Activated CD8-positive, alpha-beta memory T cell treated with anti-CD3 and anti-CD28 coated beads, Interleukin-2, amount 50 U/mL, for 48 hours (primary cell): ENCODE measurements around the gene NUP93.
"Not testable (repeated sequence)": the region's sequence is repeated elsewhere in the genome, so short reads cannot be mapped to it uniquely, and the experiment has no call there.

Experiments used
- DNase-seq: peaks from one replicate; pipeline ENCODE4 v3.0.0-alpha.2; 2020

Gene NUP93

DNA sequence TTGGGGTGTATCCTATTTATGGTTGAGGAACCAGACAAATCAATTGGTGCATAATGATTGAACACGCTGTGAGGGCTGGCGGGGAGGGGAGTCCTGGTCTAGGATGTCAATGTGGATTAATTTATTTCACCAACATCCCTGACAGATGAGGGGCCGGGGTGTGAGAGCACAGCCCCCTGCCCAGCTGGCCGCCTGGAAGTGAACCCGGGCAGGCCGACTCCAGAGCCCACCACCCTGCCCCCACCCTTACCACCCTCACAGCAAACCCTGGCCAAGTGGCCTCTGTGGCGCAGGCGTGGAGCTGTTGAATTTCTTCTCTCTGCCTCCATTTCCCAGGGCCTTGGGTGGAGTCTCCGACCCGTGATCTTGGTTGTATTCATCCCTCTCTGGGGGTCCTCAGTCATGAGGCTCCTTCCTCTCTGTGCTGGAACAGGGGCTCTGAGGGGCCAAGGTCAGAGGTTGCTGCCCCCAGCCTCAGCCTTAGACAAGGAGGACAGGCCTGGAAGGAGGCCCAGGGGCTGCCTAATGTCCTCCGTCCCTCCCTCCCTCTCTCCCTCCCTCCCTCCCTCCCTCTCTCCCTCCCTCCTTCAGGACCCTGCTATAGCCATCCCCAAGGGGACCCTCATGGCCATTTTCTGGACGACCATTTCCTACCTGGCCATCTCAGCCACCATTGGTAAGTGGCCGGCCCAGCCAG is 147.7 kb downstream of the NUP93 start:
- no peak for DNase-seq

DNA sequence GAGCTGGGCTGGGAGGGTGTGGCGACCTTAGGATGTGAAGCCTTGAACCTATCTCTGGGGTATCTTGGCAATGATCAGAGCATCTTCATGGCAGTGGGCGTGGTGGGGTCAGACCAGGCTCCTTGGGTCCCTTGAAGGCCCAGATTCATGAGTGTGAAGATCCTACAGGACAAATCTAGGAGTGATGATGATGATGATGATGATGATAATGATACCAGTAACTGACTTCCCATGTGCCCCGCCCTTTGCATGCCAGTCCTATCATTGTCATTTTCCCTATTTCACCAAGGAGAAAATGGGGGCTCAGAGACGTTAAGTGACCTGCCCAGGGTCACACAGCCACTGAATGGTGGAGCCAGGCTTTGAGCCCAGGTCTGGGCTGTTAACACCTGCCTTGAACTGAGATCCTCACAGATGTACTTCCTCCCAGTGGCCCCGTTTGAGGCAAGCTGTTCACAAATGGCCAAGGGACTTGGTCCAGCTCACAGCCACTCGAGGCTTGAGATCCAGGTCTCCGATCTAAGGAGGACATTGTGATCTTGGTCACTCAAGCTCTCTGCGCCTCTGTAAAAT is 148.4 kb downstream of the NUP93 start:
- no peak for DNase-seq

DNA sequence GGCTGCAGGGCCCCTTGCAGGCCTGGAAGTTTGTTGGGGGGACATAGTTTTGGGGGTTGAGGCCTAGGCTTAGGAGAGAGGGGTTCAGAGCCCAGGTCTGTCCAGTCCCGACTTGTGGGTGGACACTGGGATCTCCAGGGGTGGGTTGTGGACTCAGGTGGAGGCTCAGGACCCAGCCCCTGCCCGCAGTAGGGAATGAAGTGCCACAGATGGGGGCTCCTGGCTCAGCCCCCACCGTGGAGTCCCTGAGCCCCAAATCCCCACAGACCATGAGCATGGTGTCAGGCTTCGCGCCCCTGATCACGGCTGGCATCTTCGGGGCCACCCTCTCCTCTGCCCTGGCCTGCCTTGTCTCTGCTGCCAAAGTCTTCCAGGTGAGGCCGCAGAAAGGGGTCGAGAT is 149.3 kb downstream of the NUP93 start:
- DNase-seq, result no peak

DNA sequence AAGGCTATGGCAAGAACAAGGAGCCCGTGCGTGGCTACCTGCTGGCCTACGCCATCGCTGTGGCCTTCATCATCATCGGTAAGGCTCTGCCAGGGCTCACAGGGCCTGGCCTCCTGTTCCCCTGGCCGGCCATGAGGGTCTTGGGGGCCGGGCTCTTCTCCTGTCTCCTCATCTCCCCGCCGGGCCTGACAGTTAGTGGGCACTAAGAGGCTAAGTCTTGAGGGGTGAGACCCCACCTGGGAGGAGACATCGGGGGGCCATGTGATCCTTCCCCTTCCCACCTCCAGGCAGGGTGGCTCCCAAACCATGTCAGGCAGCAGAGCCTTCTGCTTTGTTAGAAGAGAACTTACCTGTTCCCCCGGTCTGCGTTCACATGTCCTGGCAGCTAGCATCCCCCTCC is 150.2 kb downstream of the NUP93 start:
- DNase-seq, result no peak

DNA sequence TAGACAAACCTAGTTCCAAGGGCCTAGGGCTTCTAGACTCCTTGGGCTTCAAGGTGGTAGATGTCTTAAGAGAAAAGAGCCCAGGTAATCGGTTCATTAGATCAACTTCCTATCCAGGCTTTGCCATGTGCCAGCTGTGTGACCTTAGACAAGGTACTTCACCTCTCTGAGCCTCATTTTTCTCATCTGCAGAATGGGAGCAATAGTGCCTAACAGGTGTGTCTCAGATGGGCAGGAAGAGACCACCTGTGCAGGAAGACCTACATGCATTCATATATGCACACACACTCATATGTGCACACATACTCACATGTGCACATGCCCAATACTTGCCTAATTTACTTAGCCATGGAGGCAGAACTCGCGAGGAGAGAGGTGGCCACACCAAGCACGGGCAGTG is 150.8 kb downstream of the NUP93 start:
- no peak for DNase-seq

DNA sequence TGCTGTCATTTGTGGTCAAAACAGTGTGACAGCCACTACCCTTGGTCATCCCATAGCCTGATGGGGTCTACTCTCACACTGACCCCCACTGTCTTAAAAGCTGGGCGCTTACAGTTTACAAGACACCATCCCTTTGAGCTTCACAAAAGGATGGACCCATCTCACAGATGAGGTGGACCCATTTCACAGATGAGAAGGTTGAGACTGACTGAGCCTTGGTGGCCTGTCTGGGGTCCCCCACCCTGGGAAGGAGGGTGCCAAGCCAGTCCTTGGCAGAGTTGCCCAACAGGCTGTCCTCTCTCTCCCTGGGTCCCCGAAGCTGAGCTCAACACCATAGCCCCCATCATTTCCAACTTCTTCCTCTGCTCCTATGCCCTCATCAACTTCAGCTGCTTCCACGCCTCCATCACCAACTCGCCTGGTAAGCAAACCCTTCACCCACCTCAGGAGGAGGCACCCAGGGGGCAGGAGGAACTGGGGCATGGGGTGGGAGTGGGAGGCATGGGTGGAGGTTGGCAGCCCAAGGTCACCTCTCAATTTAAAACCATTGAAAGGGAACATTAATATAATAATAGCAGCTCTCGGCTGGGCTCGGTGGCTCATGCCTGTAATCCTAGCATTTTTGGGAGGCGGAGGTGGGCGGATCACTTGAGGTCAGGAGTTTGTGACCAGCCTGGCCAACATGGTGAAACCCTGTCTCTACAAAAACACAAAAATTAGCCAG is 152.3 kb downstream of the NUP93 start:
- DNase-seq, result no peak

DNA sequence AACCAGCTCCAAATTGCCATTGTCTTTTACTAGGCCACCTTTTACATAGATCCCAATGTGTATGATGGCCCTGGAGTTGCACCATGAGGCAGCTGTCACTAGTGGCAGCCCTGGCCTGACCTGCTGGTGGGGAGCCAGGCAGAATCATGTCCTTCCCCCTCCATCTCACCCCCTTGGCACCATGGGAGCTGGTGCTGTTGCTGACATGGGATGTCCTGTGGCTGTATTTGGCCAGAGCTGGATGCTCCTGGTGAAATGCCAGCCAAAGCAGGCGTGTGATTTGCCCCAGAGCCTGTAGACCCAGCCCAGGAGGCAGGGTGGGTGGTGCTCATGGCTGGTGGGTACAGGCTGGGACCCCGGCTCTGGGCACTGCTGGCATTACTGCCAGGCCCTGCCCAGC is 153.7 kb downstream of the NUP93 start:
- DNase-seq, result no peak

DNA sequence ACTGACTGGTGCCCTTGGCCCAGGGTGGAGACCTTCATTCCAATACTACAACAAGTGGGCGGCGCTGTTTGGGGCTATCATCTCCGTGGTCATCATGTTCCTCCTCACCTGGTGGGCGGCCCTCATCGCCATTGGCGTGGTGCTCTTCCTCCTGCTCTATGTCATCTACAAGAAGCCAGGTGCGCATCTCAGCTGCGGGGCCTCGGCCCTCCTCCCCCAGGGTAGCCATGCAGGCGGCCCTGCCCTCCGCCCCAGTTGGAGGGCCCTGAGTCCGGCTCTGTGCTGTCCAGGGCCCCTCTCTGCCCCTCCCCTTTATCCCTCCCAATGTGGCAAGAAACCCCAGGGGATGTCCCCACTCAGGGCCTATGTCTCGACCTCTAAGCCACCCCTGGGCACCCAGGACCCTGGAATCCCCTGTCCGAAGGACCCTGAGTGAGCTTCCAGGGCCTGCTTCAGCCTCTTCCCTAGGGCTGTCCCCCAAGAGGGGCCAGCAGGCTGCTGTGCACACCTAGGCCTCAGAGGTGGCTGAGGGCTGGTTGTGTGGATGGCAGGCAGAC is 154.2 kb downstream of the NUP93 start:
- DNase-seq, result no peak

DNA sequence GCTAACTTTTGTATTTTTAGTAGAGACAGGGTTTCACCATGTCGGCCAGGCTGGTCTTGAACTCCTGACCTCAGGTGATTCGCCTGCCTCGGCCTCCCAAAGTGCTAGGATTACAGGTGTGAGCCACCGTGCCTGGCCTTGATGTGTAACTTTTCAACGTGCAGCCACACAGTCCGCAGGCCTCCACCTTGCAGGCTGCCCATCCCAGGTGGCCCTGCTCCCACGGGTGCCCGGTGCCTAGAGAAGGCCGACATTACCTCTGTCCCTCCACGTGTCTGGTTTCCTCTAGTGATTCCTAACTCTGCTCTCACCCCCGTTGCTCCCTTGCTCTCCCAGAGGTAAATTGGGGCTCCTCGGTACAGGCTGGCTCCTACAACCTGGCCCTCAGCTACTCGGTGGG is 155.0 kb downstream of the NUP93 start:
- DNase-seq, result not testable (repeated sequence)

DNA sequence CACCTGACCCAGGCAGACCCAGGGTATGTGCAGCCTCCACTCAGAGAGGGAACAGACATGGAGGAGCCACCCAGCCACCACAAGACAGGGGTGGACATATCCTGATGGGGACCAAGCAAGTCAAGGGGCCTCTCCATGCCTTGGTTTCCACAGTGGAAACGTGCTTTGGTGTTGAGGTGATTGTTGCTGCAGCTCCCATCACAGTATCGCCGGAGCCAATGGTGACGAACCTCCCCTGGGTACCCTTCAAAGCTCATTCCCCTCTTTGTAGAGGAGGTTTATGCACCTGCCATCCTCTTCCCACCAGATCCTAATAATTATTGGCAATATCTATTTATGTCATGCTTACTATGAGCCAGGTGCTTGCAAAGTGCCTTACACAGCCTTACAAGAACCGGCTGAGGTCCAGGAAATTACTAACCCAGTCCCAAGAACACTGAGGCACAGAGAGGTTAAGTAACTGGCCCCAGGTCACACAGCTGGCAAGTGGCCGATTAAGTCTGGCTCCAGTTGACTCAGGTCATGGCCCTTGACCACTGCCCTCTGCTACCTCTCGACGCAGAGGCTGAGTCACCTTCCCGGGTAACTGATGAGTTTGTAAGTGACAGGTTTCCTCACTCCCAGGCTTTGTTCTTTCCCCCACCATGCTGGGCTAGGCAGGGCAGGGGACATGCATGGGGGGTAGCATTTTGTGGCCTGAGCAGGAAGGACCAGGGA is 155.7 kb downstream of the NUP93 start:
- no peak for DNase-seq

DNA sequence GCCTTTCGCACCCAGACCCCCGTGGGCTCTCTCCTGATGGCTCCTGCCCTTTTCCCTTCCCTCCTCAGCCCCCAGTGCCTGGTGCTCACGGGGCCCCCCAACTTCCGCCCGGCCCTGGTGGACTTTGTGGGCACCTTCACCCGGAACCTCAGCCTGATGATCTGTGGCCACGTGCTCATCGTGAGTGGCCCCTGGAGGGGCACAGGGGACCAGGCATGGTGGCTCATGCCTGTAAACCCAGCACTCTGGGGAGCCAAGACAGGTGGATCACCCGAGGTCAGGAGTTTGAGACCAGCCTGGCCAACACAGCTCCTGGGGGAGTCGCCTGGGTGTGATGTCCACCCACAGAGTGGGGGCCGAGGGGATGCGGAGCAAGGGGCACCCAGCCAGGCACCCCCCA is 156.4 kb downstream of the NUP93 start:
- DNase-seq, result no peak

DNA sequence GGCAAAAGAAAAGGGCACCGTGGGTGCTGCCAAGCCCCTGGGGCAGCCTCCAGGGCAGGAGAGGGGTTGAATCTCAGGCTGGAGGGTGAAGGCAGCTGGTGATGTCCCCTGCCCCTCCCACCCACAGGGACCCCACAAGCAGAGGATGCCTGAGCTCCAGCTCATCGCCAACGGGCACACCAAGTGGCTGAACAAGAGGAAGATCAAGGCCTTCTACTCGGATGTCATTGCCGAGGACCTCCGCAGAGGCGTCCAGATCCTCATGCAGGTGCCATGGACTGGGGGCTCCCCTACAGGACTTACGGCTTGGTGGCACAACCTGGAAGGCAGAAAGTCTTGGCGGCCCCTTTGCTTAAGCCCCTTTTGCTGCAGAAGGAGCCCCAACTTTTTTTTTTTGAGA is 156.9 kb downstream of the NUP93 start:
- no peak for DNase-seq

DNA sequence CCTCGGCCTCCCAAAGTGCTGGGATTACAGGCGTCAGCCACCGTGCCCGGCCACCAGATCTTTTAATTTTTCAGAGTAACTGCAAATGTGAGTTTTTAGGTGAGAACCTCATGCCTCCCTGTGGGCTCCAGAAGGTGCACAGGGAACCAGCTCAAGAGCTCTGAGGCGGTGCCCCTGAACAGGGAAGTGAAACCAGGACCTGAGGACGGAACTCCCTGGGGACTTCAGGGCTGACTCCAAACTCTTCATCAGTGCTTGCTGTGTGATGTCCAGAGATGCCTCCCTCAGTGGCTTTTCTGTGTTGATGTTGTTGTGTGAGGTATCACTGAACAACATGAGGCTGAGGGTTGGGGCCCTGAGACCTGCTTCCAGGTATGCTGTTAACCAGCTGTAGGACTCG is 158.9 kb downstream of the NUP93 start:
- DNase-seq, result no peak

DNA sequence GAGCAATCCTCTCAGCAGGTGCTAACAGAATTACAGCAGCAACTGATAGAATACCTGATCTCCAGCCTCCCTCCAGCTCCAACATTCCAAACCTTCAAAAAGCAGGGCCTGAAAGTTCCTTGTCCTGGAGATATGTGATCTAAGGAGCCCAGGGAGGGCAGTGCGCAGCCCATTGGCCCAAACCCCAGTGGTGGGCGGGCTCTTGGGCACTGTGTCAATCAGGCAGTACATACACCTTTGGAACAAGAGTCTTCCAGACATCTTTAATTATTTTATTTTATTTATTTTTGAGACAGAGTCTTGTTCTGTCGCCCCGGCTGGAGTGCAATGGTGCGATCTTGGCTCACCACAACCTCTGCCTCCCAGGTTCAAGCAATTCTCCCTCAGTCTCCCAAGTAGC is 159.3 kb downstream of the NUP93 start:
- no peak for DNase-seq

DNA sequence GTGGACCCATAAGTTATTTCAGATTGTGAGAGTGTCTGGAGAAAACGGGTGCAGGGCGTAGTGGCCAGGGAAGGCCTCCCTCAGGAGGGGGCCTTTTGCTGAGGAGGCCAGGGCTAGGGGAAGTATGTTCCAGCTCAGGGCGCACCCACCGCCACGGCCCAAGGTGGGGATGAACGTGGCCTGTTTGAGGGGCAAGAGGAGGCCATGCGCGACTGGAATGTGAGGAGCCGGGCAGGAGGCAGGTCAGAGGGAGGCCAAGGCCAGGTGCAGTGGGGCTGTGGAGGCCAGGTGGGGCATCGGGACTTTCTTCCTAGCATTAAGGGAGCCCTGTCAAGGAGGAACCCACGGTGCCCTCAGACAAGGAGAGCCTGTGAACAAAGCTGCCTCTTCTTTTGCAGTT is 161.8 kb downstream of the NUP93 start:
- no peak for DNase-seq

DNA sequence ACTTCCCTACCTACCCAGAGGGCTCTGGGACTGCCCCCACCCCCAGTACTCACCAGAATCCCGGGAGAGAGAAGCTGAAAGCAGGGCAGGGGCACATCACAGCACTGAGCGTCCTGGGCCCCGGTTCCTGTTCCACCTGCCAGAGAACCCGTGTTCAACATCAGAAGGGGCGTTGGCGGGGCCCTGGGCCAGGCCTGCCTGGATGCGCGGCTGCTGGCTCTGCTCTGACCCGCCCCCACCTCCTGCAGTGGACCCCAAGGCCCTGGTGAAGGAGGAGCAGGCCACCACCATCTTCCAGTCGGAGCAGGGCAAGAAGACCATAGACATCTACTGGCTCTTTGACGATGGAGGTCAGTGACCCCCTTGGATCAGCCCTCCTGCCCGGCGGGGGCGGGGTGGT is 162.8 kb downstream of the NUP93 start:
- DNase-seq, result no peak

DNA sequence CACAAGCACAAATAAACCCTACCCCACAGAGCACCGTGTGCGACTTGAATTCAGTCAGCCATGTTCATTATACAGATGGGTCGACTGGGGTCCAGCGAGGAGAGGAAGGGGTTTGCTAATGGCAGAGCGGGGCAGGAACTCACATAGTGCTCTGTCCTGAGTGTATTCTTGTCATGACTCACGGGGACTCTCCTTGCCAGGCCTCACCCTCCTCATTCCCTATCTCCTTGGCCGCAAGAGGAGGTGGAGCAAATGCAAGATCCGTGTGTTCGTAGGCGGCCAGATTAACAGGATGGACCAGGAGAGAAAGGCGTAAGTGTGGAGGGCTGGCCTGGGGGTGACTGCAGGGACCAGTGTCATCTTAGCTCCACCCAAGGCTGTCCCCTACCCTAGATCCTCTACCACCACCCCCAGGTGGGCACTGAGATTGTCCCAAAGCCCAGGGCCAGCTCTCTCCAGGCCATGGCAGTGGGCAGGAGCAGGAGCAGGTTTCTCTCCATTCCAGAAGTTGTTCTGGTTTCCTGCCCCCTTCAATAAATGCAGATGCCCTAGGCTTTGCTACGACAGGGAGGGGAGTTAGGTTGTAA is 164.5 kb downstream of the NUP93 start:
- no peak for DNase-seq

DNA sequence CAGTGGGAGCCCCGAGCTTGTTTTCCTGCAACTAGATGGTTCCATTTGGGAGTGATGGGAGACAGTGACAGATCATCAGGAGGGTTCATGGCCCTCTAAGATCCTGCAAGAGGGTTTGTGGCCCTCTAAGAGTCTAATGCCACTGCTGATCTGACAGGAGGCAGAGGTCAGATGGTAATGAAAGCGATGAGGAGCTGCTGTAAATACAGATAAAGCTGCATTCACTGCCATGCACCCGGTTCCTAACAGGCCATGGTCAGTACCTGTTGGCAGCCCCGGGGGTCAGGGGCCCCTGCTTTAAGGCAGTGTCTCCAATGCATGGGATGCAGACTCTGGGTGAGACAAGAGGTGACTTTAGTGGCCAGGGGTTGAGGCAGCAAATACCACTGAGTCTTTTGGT is 165.9 kb downstream of the NUP93 start:
- DNase-seq, result no peak

DNA sequence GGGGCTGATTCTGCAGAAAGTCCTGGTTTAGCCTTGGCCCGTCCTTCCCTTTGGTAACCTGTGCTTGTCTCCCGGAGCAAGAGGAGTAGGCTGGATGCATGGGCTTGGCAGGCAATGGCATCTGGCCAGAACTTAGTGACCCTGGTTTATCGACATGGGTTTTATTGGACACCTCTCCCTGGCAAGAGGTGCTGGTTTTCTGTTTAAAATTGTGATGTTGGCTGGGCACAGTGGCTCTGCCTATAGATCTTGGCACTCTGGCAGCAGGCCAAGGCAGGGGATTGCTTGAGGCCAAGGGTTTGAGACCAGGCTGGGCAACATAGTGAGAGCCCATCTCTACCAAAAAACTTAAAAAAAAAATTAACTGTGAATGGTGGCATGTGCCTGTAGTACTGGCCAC is 166.3 kb downstream of the NUP93 start:
- DNase-seq, result no peak

DNA sequence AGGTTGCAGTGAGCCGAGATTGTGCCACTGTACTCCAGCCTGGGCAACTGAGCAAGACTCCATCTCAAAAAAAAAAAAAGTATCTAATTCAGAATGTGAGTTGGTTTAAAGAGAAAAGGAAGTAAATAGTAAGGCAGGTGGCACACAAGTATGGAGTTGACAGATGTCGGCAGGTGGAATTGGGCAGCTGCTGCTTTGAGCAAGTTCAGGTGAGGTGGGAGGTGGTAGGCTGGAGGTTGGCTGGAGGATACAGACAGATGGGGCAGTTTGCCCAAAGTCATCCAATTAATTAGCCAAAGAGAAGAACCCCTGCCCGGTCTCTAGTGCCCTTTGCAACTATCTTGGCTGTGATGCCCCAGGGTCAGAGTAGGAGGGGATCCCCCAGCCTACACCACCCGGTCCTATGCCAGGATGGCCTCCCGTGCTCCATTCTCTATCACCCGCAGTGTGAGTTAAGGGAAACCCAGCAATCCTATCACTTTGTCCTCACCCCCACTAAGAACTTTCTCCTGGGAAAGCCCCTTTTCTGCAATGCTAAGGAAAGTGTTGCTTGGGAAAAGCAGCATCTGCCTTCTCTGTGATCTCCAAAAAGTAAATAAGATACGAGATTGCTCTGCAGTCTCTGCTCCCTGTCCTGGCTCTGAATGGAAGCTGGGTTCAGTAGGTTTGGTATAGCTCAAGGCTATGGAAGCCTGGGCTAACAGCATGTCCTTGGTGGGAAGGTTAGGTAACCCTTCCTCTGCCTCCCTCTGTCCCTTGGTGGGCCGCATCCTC is 167.3 kb downstream of the NUP93 start:
- DNase-seq, result no peak

DNA sequence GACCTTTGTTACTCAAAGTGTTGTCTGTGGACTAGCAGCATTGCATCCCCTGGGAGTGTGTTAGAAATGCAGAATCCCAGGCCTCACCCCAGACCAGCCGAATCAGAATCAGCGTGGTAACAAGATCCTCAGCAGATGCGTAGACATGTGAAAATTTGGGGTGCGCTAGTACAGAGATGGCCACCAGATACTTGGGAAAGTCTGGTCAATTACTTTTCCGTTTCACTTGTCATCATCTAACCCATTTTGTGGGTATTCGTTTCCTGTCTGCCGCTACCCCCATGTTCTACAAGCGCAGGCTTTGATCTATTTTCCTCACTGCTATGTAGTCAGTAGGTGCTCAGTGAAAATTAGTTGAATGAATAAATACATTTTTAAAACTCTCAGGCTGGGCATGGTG is 168.9 kb downstream of the NUP93 start:
- no peak for DNase-seq
